ENCODE results near the gene ASIC5.
A peak's percentile ranks its signal among the peaks of the same experiment; 100 is the strongest.
"Not testable (repeated sequence)": the region's sequence is repeated elsewhere in the genome, so short reads cannot be mapped to it uniquely, and the experiment has no call there.

The ASIC5 gene

GRCh38 chr4:155799116-155799793 is 66.8 kb downstream of the ASIC5 start:
- no peak for DNase-seq

GRCh38 chr4:155797581-155797980 is 68.5 kb downstream of the ASIC5 start:
- not testable (repeated sequence) for DNase-seq

- peak; percentile 68 for DNase-seq
Measured at GRCh38 chr4:155795991-155796390, 70.1 kb downstream of the ASIC5 start.

- DNase-seq, result no peak
Measured at GRCh38 chr4:155794589-155795236, 71.4 kb downstream of the ASIC5 start.

GRCh38 chr4:155789982-155790381 is 76.1 kb downstream of the ASIC5 start:
- DNase-seq, result no peak

- peak; percentile 57 for DNase-seq
Measured at GRCh38 chr4:155789391-155789790, 76.7 kb downstream of the ASIC5 start.

- DNase-seq, result peak; percentile 86
Measured at GRCh38 chr4:155787113-155787710, 78.9 kb downstream of the ASIC5 start.

- DNase-seq, result peak; percentile 25
Measured at GRCh38 chr4:155785828-155786227, 80.2 kb downstream of the ASIC5 start.

GRCh38 chr4:155784637-155785036 is 81.4 kb downstream of the ASIC5 start:
- DNase-seq, result no peak

- DNase-seq, result no peak
Measured at GRCh38 chr4:155781249-155781831, 84.7 kb downstream of the ASIC5 start.

- no peak for DNase-seq
Measured at GRCh38 chr4:155780775-155781174, 85.3 kb downstream of the ASIC5 start.

Data from hematopoietic multipotent progenitor cell treated with erythropoietin and hydrocortisone succinate and interleukin-3 and kit ligand, for 4 days (in vitro differentiated cells).